Measurements from ENCODE around the gene LRG1. TPM values are rescaled to one million over a fixed set of nuclear protein-coding genes. Genes with fewer than 3 reads are reported as not detected.

The LRG1 gene
- polyA plus RNA-seq, 1 experiment: 0.05 TPM

DNA sequence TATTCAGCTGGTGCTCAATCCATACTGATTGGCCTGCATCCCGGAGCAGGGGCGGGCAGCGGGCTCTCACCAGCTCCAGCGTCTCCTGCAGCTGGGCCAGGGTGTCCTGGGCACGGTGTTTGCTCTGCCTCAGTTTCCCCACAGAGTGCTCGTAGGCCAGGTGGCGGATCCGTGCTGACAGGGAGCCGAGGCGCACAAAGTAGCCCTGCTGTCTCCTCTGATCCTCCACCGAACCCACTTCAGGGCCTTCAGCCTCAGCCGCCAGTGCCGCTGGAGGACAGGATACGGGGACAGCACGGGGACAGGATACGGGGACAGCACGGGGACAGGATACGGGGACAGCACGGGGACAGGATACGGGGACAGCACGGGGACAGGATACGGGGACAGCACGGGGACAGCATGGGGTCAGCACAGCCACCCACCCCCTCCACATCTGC is 14.3 kb downstream of the LRG1 start:
- POLR2A ChIA-PET: no interaction called here
- CTCF ChIA-PET: interaction anchor here (0.6 to 1.8 kb wide), 15 partner anchors 9 to 259 kb away, joined by 3 to 13 read pairs (median 5); partner anchors contain the start of genes HDGFL2 and PLIN5
- DNase-seq (ENCODE audit: low read depth, low spot score): no peak
- TF ChIP-seq, protein P1, sequence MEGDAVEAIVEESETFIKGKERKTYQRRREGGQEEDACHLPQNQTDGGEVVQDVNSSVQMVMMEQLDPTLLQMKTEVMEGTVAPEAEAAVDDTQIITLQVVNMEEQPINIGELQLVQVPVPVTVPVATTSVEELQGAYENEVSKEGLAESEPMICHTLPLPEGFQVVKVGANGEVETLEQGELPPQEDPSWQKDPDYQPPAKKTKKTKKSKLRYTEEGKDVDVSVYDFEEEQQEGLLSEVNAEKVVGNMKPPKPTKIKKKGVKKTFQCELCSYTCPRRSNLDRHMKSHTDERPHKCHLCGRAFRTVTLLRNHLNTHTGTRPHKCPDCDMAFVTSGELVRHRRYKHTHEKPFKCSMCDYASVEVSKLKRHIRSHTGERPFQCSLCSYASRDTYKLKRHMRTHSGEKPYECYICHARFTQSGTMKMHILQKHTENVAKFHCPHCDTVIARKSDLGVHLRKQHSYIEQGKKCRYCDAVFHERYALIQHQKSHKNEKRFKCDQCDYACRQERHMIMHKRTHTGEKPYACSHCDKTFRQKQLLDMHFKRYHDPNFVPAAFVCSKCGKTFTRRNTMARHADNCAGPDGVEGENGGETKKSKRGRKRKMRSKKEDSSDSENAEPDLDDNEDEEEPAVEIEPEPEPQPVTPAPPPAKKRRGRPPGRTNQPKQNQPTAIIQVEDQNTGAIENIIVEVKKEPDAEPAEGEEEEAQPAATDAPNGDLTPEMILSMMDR (IDR thresholded peaks at IDR 0.05; ENCODE audit: low read depth, low read length): no peak
- H3K9me3 ChIP-seq (ENCODE audit: control insufficient read depth, insufficient read depth, low read length): no peaks in the 10 kb centered on the region; the same call in 1 of the 2 replicates
- H3K27me3 ChIP-seq (ENCODE audit: control insufficient read depth, insufficient read depth, low read length): peaks cover 12% of the 10 kb centered on the region
- H3K4me3 ChIP-seq (ENCODE audit: low read depth, low read length): no peak overlapping the region
- no peak overlapping the region for H3K27ac ChIP-seq (ENCODE audit: low read depth, low read length)

DNA sequence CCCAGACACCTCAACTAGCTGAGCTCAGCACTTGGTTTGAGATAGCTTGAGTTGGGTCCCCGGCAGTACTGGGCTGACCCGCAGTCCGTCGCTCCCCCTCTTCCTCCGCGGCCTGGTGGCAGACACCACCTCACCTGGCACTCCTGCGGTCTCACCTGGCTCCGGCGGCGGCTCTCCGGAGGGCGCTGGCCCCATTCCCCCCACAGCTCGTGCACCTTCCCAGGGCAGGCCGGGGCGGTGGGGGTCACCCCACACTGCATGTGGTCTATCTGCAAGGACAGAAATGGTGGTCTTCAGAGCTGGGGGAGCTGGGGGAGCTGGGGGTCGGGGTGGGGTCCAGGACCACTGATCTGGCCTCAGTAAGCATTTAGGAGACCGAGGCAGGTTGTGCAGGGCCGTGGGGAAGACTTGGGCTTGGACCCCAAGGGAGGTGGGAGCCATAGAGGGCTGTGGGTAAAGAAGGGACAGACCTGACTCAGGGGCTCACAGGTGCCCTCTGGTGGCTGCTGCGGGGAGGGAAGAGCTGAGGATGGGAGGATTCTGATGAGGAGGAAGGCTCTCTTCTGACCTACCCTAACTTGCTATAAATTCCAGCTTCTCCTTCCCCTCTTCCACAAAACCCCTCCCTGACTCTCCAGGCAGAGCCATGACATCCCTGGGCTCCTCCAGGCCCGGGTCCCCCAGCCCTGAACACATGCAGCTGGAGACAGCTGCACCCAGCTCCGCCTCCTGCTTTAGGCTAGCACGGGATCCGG is 14.9 kb downstream of the LRG1 start:
- ChIA-PET CTCF (interaction anchor here (0.6 to 2.2 kb wide), 18 partner anchors 9 to 258 kb away, joined by 3 to 13 read pairs (median 4); partner anchors contain the start of genes HDGFL2 and PLIN5), POLR2A (no interaction called here)
- no peak overlapping the region for H3K27ac ChIP-seq (ENCODE audit: low read depth, low read length)
- no peak for DNase-seq (ENCODE audit: low read depth, low spot score)
- H3K27me3 ChIP-seq (ENCODE audit: control insufficient read depth, insufficient read depth, low read length): peaks cover 8% of the 10 kb centered on the region
- no peaks in the 10 kb centered on the region; the same call in 1 of the 2 replicates for H3K9me3 ChIP-seq (ENCODE audit: control insufficient read depth, insufficient read depth, low read length)
- TF ChIP-seq, protein P1 (IDR thresholded peaks at IDR 0.05; ENCODE audit: low read depth, low read length): peak; percentile 77
- no peak overlapping the region for H3K4me3 ChIP-seq (ENCODE audit: low read depth, low read length)

DNA sequence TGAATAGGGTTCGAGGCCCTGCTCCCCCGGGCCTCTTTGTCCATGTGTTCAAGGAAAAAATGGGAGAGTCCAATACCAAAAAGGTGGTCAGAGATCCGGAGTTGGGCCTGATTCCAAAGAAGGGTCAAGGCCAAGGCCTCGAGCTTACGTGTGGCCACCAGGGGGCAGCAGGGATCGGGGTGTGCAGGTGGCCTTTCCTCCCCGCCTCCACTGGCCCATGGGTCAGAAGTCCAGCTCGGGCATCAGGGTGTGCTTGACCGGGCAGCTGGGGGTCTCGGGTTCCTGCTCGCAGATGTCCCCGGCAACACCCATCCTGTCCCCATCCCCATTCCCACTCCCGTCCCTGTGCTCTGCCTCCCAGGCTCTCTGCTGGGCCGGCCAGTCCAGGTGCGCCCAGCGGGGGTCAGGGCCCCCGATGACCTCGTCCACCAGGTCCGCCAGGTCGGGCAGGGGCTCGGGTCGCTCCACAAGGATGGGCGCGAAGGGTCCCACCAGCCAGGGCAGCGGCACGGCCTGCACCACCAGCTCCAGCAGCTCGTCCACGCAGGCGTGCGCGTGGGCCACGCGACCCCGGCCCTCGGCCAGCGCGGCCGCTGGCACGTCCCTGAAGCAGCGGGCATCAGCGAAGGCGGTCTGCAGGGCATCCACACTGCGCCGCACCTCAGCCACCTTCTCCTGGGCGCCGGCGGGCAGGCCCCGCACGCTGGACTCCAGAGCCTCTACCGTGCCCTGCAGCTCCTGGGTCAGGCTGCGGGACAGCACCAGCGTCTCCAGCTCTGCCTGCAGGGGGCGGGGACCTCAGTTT is 16.3 kb downstream of the LRG1 start:
- DNase-seq (ENCODE audit: low read depth, low spot score): no peak
- peaks cover 4% of the 10 kb centered on the region for H3K27me3 ChIP-seq (ENCODE audit: control insufficient read depth, insufficient read depth, low read length)
- TF ChIP-seq, protein P1 (IDR thresholded peaks at IDR 0.05; ENCODE audit: low read depth, low read length): peak; percentile 63
- H3K9me3 ChIP-seq (ENCODE audit: control insufficient read depth, insufficient read depth, low read length): no peaks in the 10 kb centered on the region; the same call in 1 of the 2 replicates
- H3K27ac ChIP-seq (ENCODE audit: low read depth, low read length): no peak overlapping the region
- ChIA-PET CTCF (interaction anchor here (1.1 to 2.2 kb wide), 6 partner anchors 11 to 113 kb away, joined by 3 to 13 read pairs (median 8); partner anchors contain the start of gene PLIN5), POLR2A (interaction anchor here (0.9 kb wide), 1 partner anchor 111 kb away, joined by 3 read pairs; no protein-coding TSS in a partner anchor)
- H3K4me3 ChIP-seq (ENCODE audit: low read depth, low read length): no peak overlapping the region

DNA sequence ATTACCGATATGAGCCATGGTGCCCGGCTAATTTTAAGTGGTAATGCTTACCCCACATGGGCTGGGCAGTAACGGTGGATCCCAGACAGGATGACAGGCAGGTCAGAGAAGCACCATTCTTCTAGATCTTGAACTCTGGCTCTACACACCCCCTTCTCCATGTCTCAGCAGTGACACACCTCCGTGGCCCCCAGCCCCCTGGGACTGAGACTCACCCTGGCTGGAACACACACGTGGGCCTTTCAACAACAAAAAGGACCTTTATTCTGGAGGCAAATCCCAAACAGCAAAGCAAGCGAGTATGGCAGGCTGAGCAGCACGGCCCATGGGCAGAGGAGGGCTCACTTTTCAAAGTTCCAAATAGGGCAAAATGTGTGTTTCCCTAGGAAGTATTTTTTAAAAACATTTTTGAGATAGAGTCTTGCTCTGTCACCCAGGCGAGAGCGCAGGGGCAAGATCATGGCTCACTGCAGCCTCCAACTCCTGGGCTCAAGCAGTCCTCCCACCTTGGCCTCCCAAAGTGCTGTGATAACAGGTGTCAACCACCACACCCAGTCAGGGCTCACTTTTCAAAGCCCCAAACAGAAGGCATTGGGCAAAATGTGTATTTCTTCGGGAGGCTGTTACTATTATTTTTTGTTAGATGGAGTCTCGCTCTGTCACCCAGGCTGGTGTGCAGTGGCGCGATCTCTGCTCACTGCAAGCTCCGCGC is 17.4 kb downstream of the LRG1 start:
- DNase-seq (ENCODE audit: low read depth, low spot score): no peak
- TF ChIP-seq, protein P1 (IDR thresholded peaks at IDR 0.05; ENCODE audit: low read depth, low read length): no peak
- Histone ChIP-seq H3K4me3 (ENCODE audit: low read depth, low read length) (no peak overlapping the region), H3K9me3 (ENCODE audit: control insufficient read depth, insufficient read depth, low read length) (no peaks in the 10 kb centered on the region; the same call in 1 of the 2 replicates), H3K27ac (ENCODE audit: low read depth, low read length) (no peak overlapping the region), H3K27me3 (ENCODE audit: control insufficient read depth, insufficient read depth, low read length) (peaks cover 4% of the 10 kb centered on the region)
- ChIA-PET POLR2A (no interaction called here), CTCF (interaction anchor here (0.7 to 2.2 kb wide), 7 partner anchors 12 to 140 kb away, joined by 3 to 13 read pairs (median 7); partner anchors contain the start of gene PLIN5)
